Adrenal gland (tissue), 5 donors: ENCODE data around the gene SCAI.

Experiments
- POLR2A ChIP-seq, 2 donors: fragments of 450-650 bp; IDR thresholded peaks; one replicate each; pipeline ENCODE4 v1.6.1; 2017; ENCODE audit warnings: antibody characterized with exemption in 2 of 2, mild to moderate bottlenecking in 2 of 2, moderate library complexity in 1 of 2
- TF ChIP-seq, protein P1 (sequence below), 6 experiments: fragments of 450-650 bp in 4 of 6; fragments of 200-600 bp in 2 of 6; sonication (generic) in 1 of 6; IDR thresholded peaks; 1 replicate in 5 of 6; 2 replicates in 1 of 6; pipeline versions ENCODE4 v1.5.1 to v1.8.0; 2016 to 2021; ENCODE audit warnings: antibody characterized with exemption in 6 of 6, mild to moderate bottlenecking in 2 of 6, moderate library complexity in 1 of 6
- donor health status: DM: no; HTN: no; CAD: no.

DNA sequence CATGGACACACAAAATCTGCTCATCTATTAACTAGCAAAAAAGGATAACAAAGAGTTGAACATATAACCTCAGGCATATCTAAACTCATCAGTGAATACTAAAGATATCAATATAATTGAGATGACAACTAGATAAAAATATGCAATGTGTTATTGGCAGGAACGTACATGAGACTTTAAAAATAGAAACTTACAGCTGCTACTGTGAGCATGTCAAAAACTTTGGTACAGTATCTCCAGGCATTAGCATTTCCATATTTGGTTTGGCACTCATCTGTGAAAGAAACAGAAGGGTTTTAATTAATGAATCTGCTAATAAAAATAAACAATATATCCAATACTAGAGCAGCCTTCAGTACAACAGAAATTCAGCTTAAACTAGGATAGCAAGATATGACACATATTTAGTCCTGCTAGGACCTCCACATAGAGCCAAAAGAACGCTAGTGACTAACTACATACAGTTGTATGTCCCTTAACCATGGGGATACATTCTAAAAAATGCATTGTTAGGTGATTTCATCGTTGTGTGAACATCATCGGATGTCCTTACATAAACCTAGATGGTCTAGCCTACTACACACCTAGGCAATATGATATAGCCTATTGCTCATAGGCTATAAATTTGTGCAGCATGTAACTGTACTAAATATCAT, 10.5 kb upstream of the SCAI start:
- TF ChIP-seq, protein P1, sequence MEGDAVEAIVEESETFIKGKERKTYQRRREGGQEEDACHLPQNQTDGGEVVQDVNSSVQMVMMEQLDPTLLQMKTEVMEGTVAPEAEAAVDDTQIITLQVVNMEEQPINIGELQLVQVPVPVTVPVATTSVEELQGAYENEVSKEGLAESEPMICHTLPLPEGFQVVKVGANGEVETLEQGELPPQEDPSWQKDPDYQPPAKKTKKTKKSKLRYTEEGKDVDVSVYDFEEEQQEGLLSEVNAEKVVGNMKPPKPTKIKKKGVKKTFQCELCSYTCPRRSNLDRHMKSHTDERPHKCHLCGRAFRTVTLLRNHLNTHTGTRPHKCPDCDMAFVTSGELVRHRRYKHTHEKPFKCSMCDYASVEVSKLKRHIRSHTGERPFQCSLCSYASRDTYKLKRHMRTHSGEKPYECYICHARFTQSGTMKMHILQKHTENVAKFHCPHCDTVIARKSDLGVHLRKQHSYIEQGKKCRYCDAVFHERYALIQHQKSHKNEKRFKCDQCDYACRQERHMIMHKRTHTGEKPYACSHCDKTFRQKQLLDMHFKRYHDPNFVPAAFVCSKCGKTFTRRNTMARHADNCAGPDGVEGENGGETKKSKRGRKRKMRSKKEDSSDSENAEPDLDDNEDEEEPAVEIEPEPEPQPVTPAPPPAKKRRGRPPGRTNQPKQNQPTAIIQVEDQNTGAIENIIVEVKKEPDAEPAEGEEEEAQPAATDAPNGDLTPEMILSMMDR (IDR thresholded peaks at IDR 0.05): no peak
- TF ChIP-seq POLR2A (IDR thresholded peaks at IDR 0.05): no peak
